K562 (cell line): ENCODE measurements around the gene ACTL10. TPM values are rescaled to one million over a fixed set of nuclear protein-coding genes. Genes with fewer than 3 reads are reported as not detected.
A peak's percentile ranks its signal among the peaks of the same experiment; 100 is the strongest.

Experiments used
- COPS2 ChIP-seq: fragments of 450-650 bp; conservative IDR thresholded peaks from 2 replicates; pipeline ENCODE4 v1.6.1; 2016; ENCODE audit warnings: mild to moderate bottlenecking, moderate library complexity
- IFI16 ChIP-seq: fragments of 250-450 bp; sonication (Bioruptor Pico); IDR thresholded peaks from 2 replicates; pipeline ENCODE4 v2.1.2; 2022; ENCODE audit warnings: mild to moderate bottlenecking, inconsistent platforms
- MEF2A ChIP-seq: IDR thresholded peaks from 2 replicates; pipeline ENCODE4 v1.6.1; 2011; ENCODE audit warnings: low read depth, mild to moderate bottlenecking, low read length, moderate library complexity; ENCODE audit not compliant: control insufficient read depth
- POLR2AphosphoS5 ChIP-seq: IDR thresholded peaks from 2 replicates; pipeline ENCODE4 v1.6.1; 2011; ENCODE audit warnings: mild to moderate bottlenecking, low read depth, low read length, moderate library complexity; ENCODE audit not compliant: control insufficient read depth, insufficient read depth
- SRSF7 ChIP-seq: fragments of 200-400 bp; formaldehyde crosslinking; optimal IDR thresholded peaks from 2 replicates; pipeline ENCODE3; 2017; ENCODE audit warnings: mild to moderate bottlenecking, low read depth, low read length
- ZBTB7A ChIP-seq: IDR thresholded peaks from 2 replicates; pipeline ENCODE4 v1.6.1; 2011; ENCODE audit warnings: low read depth, mild to moderate bottlenecking, low read length, moderate library complexity, borderline replicate concordance; ENCODE audit not compliant: control insufficient read depth
- polyA plus RNA-seq, 8 experiments: library from polyadenylated mRNA; depleted of rRNA in 4 of 8; stranded (reverse) in 5 of 8; unstranded in 3 of 8; fragments of >200 nt; fragmentation: Nextera tagmentation in 2 of 8; fragmentation: Illumina TruSeq in 1 of 8; extraction: Ambion mirVana in 2 of 8; extraction: Trizol in 1 of 8; gene quantifications; 2 replicates each; pipeline versions ENCODE4 v1.2.1 to v1.2.3, GENCODE V29; 2011 to 2014; ENCODE audit warnings: inconsistent platforms in 1 of 8, missing spikeins in 1 of 8
- total RNA-seq, 7 experiments: library from RNA; depleted of rRNA in 6 of 7; stranded (reverse); fragments of >200 nt in 6 of 7; fragmentation: Illumina TruSeq in 2 of 7; extraction: Trizol in 2 of 7; gene quantifications; 2 replicates each; pipeline versions ENCODE4 v1.2.1 to v1.2.3, GENCODE V29; 2011 to 2021; ENCODE audit warnings: low replicate concordance in 1 of 7
- TF ChIP-seq, protein P1 (sequence below), 2 experiments: fragments of 450-650 bp; formaldehyde crosslinking in 1 of 2; IDR thresholded peaks; 2 replicates each; pipeline versions ENCODE4 v1.4.0 to v1.6.1; 2014 to 2020; ENCODE audit warnings: mild to moderate bottlenecking in 2 of 2, borderline replicate concordance in 1 of 2, low read depth in 1 of 2
- TF ChIP-seq, protein P2 (sequence below), 2 experiments: fragments of 450-650 bp in 1 of 2; sonication (generic) in 1 of 2; formaldehyde crosslinking in 1 of 2; IDR thresholded peaks in 1 of 2; conservative IDR thresholded peaks in 1 of 2; 2 replicates each; pipeline versions ENCODE4 v1.6.1 to v1.8.1; 2016 to 2023; ENCODE audit warnings: mild to moderate bottlenecking in 2 of 2, moderate library complexity in 2 of 2, inconsistent platforms in 1 of 2, missing genetic modification reagents in 1 of 2
- TF ChIP-seq, protein P3 (sequence below), 2 experiments: fragments of 450-650 bp in 1 of 2; IDR thresholded peaks; 2 replicates each; pipeline ENCODE4 v1.6.1; 2011 to 2017; ENCODE audit warnings: low read depth in 2 of 2, antibody characterized with exemption in 1 of 2, borderline replicate concordance in 1 of 2, low read length in 1 of 2, mild to moderate bottlenecking in 1 of 2, mixed read lengths in 1 of 2; ENCODE audit not compliant: control insufficient read depth in 1 of 2
- TF ChIP-seq, protein P4 (sequence below), 2 experiments: fragments of 450-650 bp in 1 of 2; sonication (generic) in 1 of 2; formaldehyde crosslinking; conservative IDR thresholded peaks; 2 replicates each; pipeline versions ENCODE4 v1.4.0 to v1.8.1; 2020 to 2022; ENCODE audit warnings: mild to moderate bottlenecking in 1 of 2, missing genetic modification reagents in 1 of 2
- TF ChIP-seq, protein P5 (sequence below): fragments of 250-450 bp; sonication (Bioruptor Pico); IDR thresholded peaks from 2 replicates; pipeline ENCODE4 v1.4.0; 2020; ENCODE audit warnings: mild to moderate bottlenecking

Gene ACTL10
- total and polyA plus RNA-seq, 9 of the 15 experiments (the other 6 are each of a cell fraction or from before 2014, with no cell fraction given): 0.07 to 0.14 TPM; not detected in 7

DNA sequence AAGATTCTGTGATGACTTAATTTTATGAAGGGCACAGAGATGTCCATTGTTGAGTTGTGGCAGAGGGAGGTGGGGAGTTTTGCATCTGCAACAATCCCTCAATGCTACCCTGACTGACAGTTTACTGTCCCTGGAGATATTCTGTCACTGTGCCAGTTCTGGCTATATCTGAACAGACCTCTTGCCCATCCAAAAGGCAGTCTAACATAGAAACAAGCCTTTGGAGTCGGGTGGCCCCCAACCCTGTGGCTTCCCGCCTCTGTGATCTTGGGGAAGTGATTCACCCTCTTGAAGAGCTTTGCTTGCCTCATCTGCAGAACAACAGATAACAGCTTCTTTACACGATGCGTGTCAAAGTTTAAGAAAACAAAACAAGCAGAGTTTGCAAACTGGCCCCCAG lies 23.2 kb downstream of the ACTL10 start (continued):
- TF ChIP-seq, protein P1, sequence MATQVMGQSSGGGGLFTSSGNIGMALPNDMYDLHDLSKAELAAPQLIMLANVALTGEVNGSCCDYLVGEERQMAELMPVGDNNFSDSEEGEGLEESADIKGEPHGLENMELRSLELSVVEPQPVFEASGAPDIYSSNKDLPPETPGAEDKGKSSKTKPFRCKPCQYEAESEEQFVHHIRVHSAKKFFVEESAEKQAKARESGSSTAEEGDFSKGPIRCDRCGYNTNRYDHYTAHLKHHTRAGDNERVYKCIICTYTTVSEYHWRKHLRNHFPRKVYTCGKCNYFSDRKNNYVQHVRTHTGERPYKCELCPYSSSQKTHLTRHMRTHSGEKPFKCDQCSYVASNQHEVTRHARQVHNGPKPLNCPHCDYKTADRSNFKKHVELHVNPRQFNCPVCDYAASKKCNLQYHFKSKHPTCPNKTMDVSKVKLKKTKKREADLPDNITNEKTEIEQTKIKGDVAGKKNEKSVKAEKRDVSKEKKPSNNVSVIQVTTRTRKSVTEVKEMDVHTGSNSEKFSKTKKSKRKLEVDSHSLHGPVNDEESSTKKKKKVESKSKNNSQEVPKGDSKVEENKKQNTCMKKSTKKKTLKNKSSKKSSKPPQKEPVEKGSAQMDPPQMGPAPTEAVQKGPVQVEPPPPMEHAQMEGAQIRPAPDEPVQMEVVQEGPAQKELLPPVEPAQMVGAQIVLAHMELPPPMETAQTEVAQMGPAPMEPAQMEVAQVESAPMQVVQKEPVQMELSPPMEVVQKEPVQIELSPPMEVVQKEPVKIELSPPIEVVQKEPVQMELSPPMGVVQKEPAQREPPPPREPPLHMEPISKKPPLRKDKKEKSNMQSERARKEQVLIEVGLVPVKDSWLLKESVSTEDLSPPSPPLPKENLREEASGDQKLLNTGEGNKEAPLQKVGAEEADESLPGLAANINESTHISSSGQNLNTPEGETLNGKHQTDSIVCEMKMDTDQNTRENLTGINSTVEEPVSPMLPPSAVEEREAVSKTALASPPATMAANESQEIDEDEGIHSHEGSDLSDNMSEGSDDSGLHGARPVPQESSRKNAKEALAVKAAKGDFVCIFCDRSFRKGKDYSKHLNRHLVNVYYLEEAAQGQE (IDR thresholded peaks at IDR 0.05; ENCODE audit: borderline replicate concordance): no peak
- TF ChIP-seq, protein P1 (CRISPR knock-in tag; IDR thresholded peaks at IDR 0.05; ENCODE audit: low read depth): no peak
- TF ChIP-seq, protein P2, sequence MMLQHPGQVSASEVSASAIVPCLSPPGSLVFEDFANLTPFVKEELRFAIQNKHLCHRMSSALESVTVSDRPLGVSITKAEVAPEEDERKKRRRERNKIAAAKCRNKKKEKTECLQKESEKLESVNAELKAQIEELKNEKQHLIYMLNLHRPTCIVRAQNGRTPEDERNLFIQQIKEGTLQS (IDR thresholded peaks at IDR 0.05): peak; percentile 90
- TF ChIP-seq, protein P2 (CRISPR knock-in tag; conservative IDR thresholded peaks at IDR 0.05): peak; percentile 90
- TF ChIP-seq SRSF7: no peak
- TF ChIP-seq, protein P3, sequence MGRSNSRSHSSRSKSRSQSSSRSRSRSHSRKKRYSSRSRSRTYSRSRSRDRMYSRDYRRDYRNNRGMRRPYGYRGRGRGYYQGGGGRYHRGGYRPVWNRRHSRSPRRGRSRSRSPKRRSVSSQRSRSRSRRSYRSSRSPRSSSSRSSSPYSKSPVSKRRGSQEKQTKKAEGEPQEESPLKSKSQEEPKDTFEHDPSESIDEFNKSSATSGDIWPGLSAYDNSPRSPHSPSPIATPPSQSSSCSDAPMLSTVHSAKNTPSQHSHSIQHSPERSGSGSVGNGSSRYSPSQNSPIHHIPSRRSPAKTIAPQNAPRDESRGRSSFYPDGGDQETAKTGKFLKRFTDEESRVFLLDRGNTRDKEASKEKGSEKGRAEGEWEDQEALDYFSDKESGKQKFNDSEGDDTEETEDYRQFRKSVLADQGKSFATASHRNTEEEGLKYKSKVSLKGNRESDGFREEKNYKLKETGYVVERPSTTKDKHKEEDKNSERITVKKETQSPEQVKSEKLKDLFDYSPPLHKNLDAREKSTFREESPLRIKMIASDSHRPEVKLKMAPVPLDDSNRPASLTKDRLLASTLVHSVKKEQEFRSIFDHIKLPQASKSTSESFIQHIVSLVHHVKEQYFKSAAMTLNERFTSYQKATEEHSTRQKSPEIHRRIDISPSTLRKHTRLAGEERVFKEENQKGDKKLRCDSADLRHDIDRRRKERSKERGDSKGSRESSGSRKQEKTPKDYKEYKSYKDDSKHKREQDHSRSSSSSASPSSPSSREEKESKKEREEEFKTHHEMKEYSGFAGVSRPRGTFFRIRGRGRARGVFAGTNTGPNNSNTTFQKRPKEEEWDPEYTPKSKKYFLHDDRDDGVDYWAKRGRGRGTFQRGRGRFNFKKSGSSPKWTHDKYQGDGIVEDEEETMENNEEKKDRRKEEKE (IDR thresholded peaks at IDR 0.05; ENCODE audit: borderline replicate concordance in 1 of 2, control insufficient read depth in 1 of 2, low read depth in 2 of 2, low read length in 1 of 2): no peak
- TF ChIP-seq POLR2AphosphoS5: peak; percentile 92
- peak; percentile 80 for TF ChIP-seq MEF2A
- TF ChIP-seq, protein P4, sequence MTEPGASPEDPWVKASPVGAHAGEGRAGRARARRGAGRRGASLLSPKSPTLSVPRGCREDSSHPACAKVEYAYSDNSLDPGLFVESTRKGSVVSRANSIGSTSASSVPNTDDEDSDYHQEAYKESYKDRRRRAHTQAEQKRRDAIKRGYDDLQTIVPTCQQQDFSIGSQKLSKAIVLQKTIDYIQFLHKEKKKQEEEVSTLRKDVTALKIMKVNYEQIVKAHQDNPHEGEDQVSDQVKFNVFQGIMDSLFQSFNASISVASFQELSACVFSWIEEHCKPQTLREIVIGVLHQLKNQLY (CRISPR knock-in tag; conservative IDR thresholded peaks at IDR 0.05): no peak
- TF ChIP-seq COPS2: no peak
- no peak for TF ChIP-seq IFI16 (CRISPR knock-in tag)
- TF ChIP-seq, protein P5, sequence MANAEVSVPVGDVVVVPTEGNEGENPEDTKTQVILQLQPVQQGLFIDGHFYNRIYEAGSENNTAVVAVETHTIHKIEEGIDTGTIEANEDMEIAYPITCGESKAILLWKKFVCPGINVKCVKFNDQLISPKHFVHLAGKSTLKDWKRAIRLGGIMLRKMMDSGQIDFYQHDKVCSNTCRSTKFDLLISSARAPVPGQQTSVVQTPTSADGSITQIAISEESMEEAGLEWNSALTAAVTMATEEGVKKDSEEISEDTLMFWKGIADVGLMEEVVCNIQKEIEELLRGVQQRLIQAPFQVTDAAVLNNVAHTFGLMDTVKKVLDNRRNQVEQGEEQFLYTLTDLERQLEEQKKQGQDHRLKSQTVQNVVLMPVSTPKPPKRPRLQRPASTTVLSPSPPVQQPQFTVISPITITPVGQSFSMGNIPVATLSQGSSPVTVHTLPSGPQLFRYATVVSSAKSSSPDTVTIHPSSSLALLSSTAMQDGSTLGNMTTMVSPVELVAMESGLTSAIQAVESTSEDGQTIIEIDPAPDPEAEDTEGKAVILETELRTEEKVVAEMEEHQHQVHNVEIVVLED (CRISPR knock-in tag): no peak
- TF ChIP-seq ZBTB7A: peak; percentile 66
